HG03354 (cell line): ENCODE measurements around the gene DENND6A.
"Not testable (repeated sequence)": the region's sequence is repeated elsewhere in the genome, so short reads cannot be mapped to it uniquely, and the experiment has no call there.

ENCODE experiments used
- ATAC-seq: cut with Tn5 transposase; IDR thresholded peaks from one replicate; pipeline ENCODE4 v1.9.1; 2021; ENCODE audit warnings: mild to moderate bottlenecking; ENCODE audit not compliant: unreplicated experiment, poor library complexity, severe bottlenecking

DENND6A gene

GRCh38 chr3:57692396-57693147 is at the start of gene DENND6A:
TSS of gene DENND6A (minus strand) at chr3:57693077. CDS start at chr3:57693018, 59 bp downstream.
- ATAC-seq = peak; percentile 82

- ATAC-seq = no peak
These were observed 47.1 kb upstream of the DENND6A start for GRCh38 chr3:57740027-57740426.

- no peak for ATAC-seq
These were observed 45.5 kb upstream of the DENND6A start for GRCh38 chr3:57738391-57738790.

DNA sequence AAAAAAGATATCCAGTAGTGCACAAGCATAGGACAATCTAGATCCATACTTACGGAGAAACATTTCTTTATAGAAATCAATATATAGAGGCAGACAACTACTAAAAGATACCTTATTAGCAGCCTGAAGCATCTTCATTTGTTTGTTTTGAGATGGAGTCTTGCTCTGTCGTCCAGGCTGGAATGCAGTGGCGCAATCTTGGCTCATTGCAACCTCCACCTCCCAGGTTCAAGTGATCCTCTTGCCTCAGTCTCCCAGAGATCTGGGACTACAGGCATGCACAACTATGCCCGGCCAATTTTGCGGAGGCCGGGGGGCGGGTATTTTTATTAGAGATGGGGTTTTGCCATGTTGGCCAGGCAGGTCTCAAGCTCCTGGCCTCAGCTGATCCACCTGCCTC is 45.0 kb upstream of the DENND6A start:
- no peak for ATAC-seq

GRCh38 chr3:57735405-57735804 is 42.5 kb upstream of the DENND6A start:
- no peak for ATAC-seq

DNA sequence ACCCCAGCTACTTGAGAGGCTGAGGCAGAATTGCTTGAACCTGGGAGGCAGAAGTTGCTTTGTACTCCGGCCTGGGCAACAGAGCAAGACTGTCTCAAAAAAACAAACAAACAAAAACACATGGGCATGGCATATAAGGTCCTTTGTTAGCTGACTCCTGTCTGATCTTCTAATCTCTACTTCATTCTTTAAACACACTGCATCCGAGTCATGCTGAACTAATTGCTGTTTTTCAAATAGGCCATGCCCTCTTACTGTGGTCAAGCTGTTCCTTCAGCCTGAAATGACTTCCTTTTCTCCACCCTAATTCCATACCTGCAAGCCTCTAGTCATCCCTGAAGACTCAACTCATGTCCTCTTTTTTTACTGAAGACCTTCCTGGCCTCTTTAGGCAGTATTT is 40.9 kb upstream of the DENND6A start:
- no peak for ATAC-seq

GRCh38 chr3:57731311-57731710 is 38.4 kb upstream of the DENND6A start:
- ATAC-seq = no peak

- ATAC-seq = no peak
These were observed 37.8 kb upstream of the DENND6A start for GRCh38 chr3:57730682-57731081.

GRCh38 chr3:57729334-57730045 is 36.6 kb upstream of the DENND6A start:
- no peak for ATAC-seq

GRCh38 chr3:57727106-57727505 is 34.2 kb upstream of the DENND6A start:
- no peak for ATAC-seq

DNA sequence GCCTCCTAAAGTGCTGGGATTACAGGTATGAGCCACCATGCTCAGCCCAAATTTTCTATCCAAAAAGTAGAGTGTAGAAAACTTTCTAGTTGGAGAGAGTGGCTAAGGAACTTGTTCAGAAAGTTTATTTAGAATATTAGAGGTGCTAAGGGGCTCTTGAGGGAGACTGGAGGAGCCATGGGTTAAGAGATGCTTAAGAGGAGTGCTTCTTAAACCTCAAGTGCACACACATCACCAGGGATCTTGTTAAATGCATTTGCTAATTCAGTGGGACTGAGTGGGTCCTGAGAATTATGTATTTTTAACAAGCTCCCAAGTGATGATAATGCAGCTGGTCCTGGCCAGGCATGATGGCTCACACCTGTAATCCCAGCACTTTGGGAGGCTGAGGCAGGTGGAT is 33.5 kb upstream of the DENND6A start:
- no peak for ATAC-seq

DNA sequence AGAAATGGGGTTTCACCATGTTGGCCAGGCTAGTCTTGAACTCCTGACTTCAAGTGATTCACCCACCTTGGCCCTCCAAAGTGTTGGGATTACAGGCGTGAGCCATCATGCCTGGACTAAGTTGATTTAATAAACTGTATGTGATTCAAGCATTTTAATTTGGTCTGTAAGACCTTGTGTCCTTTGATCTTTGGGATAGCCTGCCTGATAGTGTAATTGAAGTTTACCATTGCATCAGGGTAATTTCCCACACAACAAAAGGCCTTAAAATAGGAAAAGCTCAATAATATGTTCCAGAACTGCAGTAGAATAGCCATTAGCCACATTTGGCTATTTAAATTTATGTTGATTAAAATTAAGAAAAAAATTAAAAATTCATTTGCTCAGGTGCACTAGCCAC is 25.2 kb upstream of the DENND6A start:
- no peak for ATAC-seq

DNA sequence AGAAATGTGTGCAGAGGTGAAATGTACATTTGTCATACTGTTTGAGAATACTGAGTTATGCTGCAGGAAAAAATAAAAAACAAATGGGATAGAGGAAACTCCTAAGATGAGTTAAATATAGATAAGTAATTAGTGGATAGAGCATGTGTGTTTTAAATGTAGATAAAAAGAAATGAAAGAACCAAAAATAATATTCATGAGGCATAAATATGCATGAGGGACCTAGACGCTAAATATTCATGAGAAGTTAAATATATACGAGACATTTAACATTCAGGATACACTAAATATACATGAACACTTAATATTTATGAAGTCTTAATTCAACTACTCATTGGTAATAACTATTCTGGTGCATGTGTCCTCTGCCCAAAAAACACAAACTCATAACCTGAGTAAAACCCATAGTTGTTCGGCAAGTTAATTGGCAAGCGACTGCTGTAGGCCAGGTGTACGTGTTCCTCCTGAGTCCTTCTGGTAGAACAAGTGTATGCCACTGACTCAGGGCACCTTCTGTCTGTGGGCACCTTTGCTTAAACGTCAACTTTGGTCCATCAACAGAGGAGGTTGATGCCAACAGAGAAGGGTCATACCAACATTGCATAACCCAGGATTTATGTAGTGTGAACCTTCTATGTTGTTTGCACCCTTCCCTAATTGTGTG is 24.5 kb upstream of the DENND6A start:
- no peak for ATAC-seq

- no peak for ATAC-seq
These were observed 22.8 kb upstream of the DENND6A start for GRCh38 chr3:57715686-57716085.

- no peak for ATAC-seq
These were observed 16.7 kb upstream of the DENND6A start for GRCh38 chr3:57709559-57709958.

DNA sequence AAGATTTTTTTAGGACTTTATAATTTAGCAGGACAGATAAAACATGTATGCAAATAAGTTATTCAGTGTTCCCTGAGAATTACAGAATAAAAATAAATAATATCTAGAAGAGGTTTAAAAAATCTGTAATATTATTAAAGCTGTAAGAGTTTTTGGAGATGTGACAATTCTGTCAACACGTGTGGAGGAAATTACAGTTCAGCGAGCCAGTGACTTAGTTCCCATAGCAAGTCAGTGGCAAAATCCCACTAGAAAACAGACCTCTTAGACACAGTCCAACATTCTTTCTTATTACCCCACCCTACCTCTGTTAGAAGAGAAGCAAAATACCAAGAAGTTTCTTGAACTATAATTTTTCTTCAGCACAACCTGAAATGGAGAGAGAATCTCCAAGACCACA is 16.2 kb upstream of the DENND6A start:
- no peak for ATAC-seq

DNA sequence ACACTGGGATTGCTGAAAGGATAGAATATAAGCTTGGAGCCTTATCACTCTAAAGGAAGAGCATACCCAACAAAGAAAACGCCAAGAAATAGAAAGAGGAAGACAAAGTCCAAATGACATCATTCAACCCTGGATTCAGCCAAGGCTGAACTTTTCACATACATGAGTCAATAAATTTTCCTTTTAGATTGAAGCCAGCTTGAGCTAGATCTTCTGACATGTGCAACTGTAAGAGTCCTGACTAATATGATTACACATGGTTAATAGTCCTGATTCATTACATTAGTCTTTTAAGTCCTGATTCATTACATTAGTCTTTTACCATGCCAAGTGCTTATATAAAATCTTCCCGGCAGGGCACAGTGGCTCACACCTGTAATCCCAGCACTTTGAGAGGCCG is 13.6 kb upstream of the DENND6A start:
- no peak for ATAC-seq

DNA sequence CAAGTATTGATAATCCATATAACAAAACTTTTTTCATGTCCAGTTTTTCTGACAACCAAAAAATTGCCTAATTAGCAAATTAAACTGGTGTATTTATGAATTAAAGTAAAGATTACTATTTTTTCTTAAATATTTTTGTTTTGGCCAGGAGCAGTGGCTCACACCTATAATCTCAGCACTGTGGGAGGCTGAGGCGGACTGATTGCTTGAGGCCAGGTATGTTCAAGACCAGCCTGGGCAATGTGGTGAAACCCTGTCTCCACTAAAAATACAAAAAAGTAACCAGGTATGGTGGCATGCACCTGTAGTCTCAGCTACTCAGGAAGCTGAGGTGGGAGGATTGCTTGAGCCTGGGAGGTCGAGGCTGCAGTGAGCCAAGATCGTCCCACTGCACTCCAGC is 12.5 kb upstream of the DENND6A start:
- not testable (repeated sequence) for ATAC-seq

GRCh38 chr3:57701781-57702180 is 8.9 kb upstream of the DENND6A start:
- ATAC-seq = no peak

DNA sequence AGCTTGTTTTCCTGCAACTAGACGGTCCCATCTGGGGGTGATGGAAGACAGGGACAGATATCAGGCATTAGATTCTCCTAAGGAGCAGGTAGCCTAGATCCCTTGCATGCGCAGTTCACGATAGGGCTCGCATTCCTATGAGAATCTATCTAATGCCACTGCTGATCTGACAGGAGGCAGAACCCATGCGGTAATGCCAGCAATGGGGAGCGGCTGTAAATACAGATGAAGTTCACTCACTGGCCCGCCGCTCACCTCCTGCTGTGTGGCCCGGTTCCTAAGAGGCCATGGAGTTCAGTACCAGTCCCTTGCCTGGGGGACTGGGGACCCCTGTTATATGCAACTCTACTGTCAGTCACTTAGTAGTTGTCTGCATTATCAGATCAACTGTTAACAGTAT is 7.9 kb upstream of the DENND6A start:
- no peak for ATAC-seq

GRCh38 chr3:57699591-57699990 is 6.7 kb upstream of the DENND6A start:
- ATAC-seq = no peak
